Stimulated activated CD8-positive, alpha-beta memory T cell treated with anti-CD3 and anti-CD28 coated beads, Interleukin-7, amount 100 ng/mL, for 4 hours (primary cell): ENCODE results near the gene PI4K2A.
A peak's percentile ranks its signal among the peaks of the same experiment; 100 is the strongest.

Source experiments
- DNase-seq, 2 donors: peaks; one replicate each; pipeline ENCODE4 v3.0.0-alpha.2; 2020; ENCODE audit warnings: low read depth in 2 of 2

The PI4K2A gene

GRCh38 chr10:97704341-97704740 is 63.9 kb downstream of the PI4K2A start:
- DNase-seq: no peak

DNA sequence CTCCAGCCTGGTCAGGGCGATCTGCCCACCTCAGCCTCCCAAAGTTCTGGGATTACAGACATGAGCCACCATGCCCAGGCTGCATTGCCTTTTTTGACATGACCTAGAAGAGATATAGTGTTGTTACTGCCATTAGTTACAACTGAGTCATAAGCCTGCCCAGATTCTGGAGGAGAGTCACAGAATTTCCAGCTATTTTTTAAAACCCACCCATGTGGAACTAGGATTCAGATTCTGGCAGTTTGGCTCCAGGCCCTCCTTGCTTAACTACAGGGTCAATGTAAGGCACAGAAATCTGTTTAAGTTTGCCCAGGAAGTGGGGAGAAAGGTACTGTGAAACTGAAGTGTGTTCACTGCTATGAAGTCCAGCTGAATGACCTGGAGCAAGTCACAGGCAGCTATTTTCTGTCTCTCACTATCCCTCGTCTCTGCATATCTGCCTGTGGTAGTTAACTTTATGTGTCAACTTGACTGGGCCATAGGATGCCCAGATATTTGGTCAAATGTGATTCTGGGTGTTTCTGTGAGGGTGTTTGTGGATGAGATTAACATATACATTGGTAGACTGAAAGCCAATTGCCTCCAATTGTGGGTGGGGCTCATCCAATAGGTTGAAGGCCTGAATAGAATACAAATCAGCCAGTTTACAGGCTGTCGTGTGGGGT is 64.7 kb downstream of the PI4K2A start:
- DNase-seq: no peak

- DNase-seq: no peak
Measured at GRCh38 chr10:97707134-97707861, 66.8 kb downstream of the PI4K2A start.

DNA sequence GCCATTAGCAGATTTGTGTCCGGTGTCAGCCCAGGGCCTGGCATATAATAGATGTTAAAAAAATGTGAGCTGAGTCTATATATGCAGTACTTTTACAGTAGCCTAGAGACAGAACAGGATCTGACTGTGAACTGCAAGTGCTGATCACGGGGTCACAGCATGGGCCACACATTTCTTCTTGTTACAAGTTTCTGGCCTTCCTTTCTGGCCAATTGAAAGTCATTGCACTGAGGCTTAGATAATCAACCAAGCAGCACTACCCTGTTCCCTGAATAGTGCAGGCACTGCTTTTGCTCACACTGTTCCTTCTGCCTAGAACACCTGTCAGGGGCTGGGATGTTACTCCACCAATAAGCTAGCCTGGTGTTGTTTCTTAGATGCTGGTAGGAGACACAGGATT is 67.7 kb downstream of the PI4K2A start:
- DNase-seq: no peak

DNA sequence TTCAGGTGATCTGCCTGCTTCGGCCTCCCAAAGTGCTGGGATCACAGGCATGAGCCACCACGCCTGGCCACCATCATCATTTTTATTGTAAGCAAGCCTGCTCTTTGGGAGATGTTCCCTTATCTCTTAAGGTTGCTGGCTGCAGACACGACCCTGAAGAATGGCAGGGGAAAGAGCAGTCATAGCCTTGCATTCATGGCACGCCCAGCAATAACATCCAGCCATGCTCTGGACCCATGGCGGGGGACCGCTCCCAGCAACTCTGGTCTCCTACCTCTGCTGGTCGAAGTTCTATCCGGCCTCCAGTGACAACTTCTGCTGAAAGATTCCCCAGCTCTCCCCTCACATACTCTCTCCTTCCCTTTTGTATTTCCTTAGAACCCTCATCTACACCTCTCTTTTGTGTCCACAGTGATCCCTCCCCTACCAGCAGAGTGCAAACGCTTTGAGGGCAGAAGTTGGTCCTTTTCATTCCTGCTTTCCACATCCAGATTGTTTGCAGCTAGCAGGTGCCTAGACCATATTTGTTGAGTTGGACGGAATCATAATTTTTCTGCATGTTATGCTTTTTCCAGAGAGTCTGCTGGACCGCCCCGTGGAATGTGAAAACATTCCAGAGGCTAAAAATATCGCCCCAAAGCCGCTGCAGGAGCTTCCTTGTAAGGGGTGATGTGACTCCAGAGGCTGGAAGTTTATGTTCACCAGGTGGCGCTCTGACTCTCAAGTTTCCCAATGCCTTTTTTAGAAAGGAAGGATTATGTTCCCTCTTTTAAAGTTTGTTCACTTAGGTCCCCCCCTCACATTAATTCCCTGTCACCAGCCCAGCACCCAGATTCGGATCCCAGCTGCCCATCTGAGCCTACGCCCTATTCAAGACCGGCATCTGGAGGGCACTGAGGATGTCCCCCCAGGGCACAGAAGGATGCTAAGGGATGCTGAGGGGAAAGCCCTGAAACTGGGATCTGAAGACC is 68.8 kb downstream of the PI4K2A start:
- no peak for DNase-seq

DNA sequence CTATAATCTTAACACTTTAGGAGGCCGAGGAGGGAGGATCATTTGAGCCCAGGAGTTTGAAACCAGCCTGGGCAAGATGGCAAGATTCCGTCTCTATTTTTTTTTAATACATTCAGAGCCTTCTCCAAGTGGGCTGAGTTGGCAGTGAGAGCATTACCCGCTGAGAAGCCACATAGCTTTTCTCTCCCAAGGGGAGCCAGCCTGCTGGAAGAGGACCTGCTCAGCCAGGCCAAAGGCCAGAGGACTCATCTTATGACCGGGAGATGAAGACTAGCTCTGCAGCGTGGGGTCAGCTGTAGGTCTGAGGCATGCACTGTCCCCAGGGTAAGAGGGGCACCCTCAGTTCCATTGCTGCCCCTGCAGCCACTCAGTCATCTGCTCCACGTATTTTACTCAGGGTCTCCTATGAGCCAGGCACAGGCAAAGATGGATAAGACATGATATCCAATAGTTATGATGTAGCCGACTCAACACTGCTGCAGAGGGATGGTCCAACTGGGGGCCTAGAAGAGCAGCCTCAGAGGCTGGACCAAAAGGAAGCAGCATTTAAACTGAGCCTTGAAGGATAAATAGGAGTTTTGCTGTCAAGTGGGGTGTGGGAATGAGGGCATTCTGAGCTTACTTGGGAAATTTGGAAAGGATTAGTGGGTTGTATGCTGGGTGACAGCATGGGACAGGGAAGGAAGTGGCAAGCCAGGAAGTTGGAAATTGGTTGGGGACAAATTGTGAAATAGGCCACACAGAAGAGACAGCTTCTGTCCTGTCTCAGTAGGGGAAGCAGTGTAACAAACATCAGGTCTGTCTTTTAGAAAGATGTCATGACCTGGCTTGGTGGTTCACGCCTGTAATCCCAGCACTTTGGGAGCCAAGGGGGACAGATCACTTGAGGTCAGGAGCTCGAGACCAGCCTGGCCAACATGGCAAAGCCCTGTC is 71.4 kb downstream of the PI4K2A start:
- DNase-seq: no peak

DNA sequence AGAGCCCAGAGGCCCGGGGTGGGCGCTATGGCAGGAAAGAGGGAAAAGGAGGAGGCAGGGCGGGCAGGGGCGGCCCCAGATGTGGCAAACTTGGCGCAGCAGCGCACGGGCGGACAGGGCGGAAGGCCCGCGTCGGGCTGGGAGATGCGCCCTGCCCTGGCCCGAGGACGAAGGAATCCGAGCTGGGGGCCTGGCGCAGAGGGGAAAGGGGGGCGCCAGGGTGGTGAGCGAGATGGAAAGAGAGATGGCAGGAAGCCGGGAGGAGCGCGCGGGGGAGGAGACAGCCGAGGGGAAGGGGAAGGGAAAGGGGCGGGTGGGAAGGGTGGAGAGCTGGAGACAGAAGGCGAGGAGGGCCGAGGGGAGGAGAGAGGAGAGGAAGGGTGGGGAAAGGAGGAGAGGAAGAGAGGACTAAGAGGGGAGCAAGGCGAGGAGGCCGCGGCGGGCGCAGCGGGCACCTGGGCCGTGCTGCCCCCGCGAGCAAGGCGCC is 72.9 kb downstream of the PI4K2A start, which contains the start of gene MARVELD1:
Gene MARVELD1, plus strand, starts transcription at position 392 of the 487 bp plus-strand sequence. CDS start 147 bp downstream, outside the sequence.
- no peak for DNase-seq

DNA sequence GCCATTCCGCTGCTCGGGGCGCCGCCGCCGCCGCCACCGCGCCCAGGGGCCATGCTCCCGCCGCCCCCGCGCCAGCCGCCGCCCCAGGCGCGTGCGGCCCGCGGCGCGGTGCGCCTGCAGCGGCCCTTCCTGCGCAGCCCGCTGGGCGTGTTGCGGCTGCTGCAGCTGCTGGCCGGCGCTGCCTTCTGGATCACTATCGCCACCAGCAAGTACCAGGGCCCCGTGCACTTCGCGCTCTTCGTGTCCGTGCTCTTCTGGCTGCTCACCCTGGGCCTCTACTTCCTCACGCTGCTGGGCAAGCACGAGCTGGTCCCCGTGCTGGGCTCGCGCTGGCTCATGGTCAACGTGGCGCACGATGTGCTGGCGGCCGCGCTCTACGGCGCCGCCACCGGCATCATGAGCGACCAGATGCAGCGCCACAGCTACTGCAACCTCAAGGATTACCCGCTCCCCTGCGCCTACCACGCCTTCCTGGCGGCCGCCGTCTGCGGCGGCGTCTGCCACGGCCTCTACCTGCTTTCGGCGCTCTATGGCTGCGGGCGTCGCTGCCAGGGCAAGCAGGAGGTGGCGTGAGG is 73.4 kb downstream of the PI4K2A start:
- peak; percentile 12 to 42 for DNase-seq

DNA sequence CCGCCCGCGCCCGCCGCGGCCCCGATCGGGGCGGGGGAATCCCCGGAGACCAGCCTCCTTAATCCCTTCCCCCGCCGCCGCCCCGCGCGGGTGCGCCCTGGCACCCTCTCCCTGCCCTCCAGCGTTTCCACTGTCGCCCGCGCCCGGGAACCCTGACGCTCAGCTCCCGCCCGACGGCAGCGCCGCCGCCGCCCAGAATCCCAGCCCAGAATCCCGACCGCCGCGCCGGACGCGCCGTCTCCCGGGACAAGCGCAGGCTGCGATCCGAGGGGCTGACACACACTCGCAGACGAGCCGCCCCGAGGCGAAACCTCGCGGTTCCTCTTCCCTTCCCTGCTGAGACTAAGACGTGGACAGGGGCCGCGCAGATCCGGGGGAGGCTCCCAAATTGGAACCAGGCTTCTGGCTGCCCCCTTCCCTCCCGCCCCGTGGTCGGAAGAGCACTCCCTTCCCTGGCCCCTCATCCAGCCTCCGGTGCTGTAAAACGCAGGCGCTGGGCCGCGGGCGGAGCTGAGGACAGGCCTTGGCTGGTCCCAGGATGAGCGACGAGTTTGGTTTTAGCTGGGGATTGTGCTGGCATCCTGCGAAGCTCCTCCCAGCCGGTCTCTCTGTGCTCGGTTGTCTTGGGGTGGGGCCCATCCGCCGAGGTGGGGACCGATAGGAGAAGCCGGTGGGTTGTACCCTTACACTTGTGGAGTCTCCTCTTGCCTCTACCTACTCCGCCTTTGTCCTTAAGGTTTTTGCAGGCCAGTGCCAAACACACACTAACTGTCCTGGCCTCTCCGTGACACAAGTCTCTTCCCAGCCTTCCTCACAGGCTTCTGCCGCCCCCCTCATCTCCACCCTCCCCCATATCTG is 74.2 kb downstream of the PI4K2A start:
- DNase-seq: peak in 1 of 2 donors; percentile 7

GRCh38 chr10:97715259-97715874 is 74.9 kb downstream of the PI4K2A start:
- no peak for DNase-seq

GRCh38 chr10:97717627-97718026 is 77.2 kb downstream of the PI4K2A start:
- DNase-seq: no peak

- DNase-seq: no peak
Measured at GRCh38 chr10:97718178-97718577, 77.7 kb downstream of the PI4K2A start.

DNA sequence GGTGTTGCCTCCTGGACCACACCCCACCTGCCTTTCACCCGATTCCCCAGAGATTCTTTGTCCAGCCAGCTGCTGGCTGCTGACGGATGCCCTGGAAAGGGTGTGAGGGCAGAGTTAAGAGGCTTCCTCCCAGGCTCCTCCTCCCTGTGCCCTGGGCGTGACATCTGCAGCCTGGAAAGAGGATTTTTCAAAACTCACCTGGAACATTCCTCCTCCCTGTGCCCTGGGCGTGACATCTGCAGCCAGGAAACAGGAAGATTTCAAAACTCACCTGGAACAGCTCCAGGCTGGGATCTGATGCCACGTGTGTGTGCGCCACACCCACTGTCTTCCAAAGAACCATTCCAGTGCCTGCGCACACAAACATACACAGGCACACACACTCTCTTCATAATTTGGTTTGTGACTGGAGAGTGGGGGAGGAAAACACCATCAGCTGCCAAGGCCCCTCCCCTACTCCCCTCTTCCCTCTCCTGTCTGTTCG is 78.2 kb downstream of the PI4K2A start:
- no peak for DNase-seq

GRCh38 chr10:97719602-97720001 is 79.1 kb downstream of the PI4K2A start:
- DNase-seq: no peak

- no peak for DNase-seq
Measured at GRCh38 chr10:97721871-97722780, 81.7 kb downstream of the PI4K2A start.

DNA sequence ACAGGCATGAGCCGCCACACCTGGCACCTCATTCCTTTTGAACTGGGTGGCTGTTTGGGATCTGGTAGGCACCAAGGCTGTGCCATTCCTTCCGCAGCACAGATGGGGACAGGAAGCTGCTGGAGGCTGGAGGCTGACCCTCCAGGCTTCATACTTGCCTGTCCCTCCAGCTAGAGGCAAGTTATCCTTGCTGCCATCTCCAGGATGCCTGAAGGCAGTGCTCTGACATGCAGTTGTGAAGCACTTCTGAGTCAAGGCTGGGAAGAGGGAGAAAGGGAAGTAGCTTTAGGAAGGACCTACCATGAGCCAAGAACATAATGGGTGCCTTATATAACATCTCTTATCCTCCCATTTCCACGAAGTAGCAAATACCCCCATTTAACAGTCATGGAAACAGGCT is 82.5 kb downstream of the PI4K2A start:
- no peak for DNase-seq

- DNase-seq: no peak
Measured at GRCh38 chr10:97724341-97724941, 84.0 kb downstream of the PI4K2A start.
